ENCODE data around the gene AADAC.
"Not testable (repeated sequence)": the region's sequence is repeated elsewhere in the genome, so short reads cannot be mapped to it uniquely, and the experiment has no call there.

AADAC gene

GRCh38 chr3:151813799-151814198 is at the start of gene AADAC:
Gene AADAC (plus strand): TSS chr3:151814116. CDS start chr3:151814163, 47 bp downstream.
- TF ChIP-seq, protein P1, sequence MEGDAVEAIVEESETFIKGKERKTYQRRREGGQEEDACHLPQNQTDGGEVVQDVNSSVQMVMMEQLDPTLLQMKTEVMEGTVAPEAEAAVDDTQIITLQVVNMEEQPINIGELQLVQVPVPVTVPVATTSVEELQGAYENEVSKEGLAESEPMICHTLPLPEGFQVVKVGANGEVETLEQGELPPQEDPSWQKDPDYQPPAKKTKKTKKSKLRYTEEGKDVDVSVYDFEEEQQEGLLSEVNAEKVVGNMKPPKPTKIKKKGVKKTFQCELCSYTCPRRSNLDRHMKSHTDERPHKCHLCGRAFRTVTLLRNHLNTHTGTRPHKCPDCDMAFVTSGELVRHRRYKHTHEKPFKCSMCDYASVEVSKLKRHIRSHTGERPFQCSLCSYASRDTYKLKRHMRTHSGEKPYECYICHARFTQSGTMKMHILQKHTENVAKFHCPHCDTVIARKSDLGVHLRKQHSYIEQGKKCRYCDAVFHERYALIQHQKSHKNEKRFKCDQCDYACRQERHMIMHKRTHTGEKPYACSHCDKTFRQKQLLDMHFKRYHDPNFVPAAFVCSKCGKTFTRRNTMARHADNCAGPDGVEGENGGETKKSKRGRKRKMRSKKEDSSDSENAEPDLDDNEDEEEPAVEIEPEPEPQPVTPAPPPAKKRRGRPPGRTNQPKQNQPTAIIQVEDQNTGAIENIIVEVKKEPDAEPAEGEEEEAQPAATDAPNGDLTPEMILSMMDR (IDR thresholded peaks at IDR 0.05; ENCODE audit: extremely low read depth, insufficient read depth, missing control alignments) = no peak
- in situ Hi-C loops (cut with MboI; ENCODE audit: low pct_unique_long_range_greater_than_20kb, low sequenced_read_pairs, unreplicated experiment) = no loop called here
- no peak for DNase-seq (ENCODE audit: low spot score)

- not testable (repeated sequence) for DNase-seq (ENCODE audit: low spot score)
Observed at GRCh38 chr3:151764699-151765098, 49.2 kb upstream of the AADAC start.

GRCh38 chr3:151765685-151766084 is 48.2 kb upstream of the AADAC start:
- DNase-seq (ENCODE audit: low spot score) = no peak
- TF ChIP-seq, protein P1 (IDR thresholded peaks at IDR 0.05; ENCODE audit: extremely low read depth, insufficient read depth, missing control alignments) = no peak
- in situ Hi-C loops (cut with MboI; ENCODE audit: low pct_unique_long_range_greater_than_20kb, low sequenced_read_pairs, unreplicated experiment) = no loop called here

More at GRCh38 chr3:151764699-151765098, 49.2 kb upstream of the AADAC start:
- in situ Hi-C loops (cut with MboI; ENCODE audit: low pct_unique_long_range_greater_than_20kb, low sequenced_read_pairs, unreplicated experiment) = not testable (repeated sequence)

DNA sequence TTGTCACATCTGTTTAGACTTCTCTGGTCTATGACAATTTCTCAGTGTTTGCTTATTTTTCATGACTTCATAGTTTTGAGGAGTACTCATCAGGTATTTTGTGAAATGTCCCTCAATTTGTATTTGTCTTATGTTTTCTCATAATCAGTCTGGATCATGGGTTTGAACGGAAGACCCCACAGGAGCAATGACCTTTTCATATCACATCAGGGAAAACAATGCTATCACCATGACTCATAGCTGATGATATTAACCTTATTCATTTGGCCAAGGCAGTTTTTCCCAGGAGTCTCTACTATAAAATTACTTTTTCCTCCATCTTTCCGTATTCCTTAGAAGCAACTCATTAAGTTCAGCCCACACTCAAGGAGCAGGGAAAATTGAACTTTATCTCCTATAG is 47.5 kb upstream of the AADAC start:
- DNase-seq (ENCODE audit: low spot score) = no peak
- in situ Hi-C loops (cut with MboI; ENCODE audit: low pct_unique_long_range_greater_than_20kb, low sequenced_read_pairs, unreplicated experiment) = no loop called here
- TF ChIP-seq, protein P1 (IDR thresholded peaks at IDR 0.05; ENCODE audit: extremely low read depth, insufficient read depth, missing control alignments) = no peak

- TF ChIP-seq, protein P1 (IDR thresholded peaks at IDR 0.05; ENCODE audit: extremely low read depth, insufficient read depth, missing control alignments) = no peak
- no peak for DNase-seq (ENCODE audit: low spot score)
- in situ Hi-C loops (cut with MboI; ENCODE audit: low pct_unique_long_range_greater_than_20kb, low sequenced_read_pairs, unreplicated experiment) = no loop called here
Observed at GRCh38 chr3:151768393-151768930, 45.5 kb upstream of the AADAC start.

DNA sequence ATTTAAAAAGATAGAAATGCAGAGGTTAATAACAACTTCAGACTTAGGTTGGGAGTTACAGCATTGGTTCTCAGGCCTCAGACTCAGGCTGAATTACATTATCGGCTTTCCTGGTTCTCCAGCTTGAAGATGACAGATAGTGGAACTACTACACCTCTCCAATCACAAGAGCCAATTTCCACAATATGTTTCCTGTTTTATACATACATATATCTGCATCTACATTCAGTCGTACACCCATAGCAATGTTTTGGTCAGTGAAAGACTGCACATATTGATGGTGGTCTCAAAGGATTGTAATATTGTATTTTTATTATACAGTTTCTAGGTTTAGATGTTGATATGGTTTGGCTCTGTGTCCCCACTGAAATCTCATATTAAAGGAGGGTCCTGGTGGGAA is 44.7 kb upstream of the AADAC start:
- DNase-seq (ENCODE audit: low spot score) = no peak
- in situ Hi-C loops (cut with MboI; ENCODE audit: low pct_unique_long_range_greater_than_20kb, low sequenced_read_pairs, unreplicated experiment) = no loop called here
- TF ChIP-seq, protein P1 (IDR thresholded peaks at IDR 0.05; ENCODE audit: extremely low read depth, insufficient read depth, missing control alignments) = no peak

- DNase-seq (ENCODE audit: low spot score) = no peak
- TF ChIP-seq, protein P1 (IDR thresholded peaks at IDR 0.05; ENCODE audit: extremely low read depth, insufficient read depth, missing control alignments) = no peak
- in situ Hi-C loops (cut with MboI; ENCODE audit: low pct_unique_long_range_greater_than_20kb, low sequenced_read_pairs, unreplicated experiment) = no loop called here
Observed at GRCh38 chr3:151770956-151771355, 43.0 kb upstream of the AADAC start.
